GM13977 (cell line): ENCODE data around the gene HSP90AA1.
"Not testable (repeated sequence)": the region's sequence is repeated elsewhere in the genome, so short reads cannot be mapped to it uniquely, and the experiment has no call there.

Experiments used
- DNase-seq: peaks from one replicate; pipeline ENCODE4 v3.0.0; 2012; ENCODE audit warnings: low spot score
- CTCF ChIP-seq: IDR thresholded peaks from 2 replicates; pipeline ENCODE4 v1.5.1; 2012; ENCODE audit warnings: mild to moderate bottlenecking, control low read depth; ENCODE audit not compliant: insufficient read depth; ENCODE audit errors: extremely low read depth, missing control alignments
- in situ Hi-C: fragments of 300-500 bp; cut with MboI; formaldehyde crosslinking; loops from one replicate; pipeline ENCODE4 v1.12.0; 2022; ENCODE audit warnings: low sequenced_read_pairs, low pct_unique_long_range_greater_than_20kb, mixed read lengths, inconsistent platforms; ENCODE audit not compliant: unreplicated experiment

Gene HSP90AA1

GRCh38 chr14:102121567-102121966 lies 34.7 kb upstream of the HSP90AA1 start:
- TF ChIP-seq CTCF: no peak
- no peak for DNase-seq
- in situ Hi-C loops: no loop called here

- TF ChIP-seq CTCF: no peak
- in situ Hi-C loops: no loop called here
- DNase-seq: no peak
Measured at GRCh38 chr14:102120888-102121287, 34.0 kb upstream of the HSP90AA1 start.

- TF ChIP-seq CTCF: no peak
- in situ Hi-C loops: no loop called here
- DNase-seq: no peak
Measured at GRCh38 chr14:102117852-102118251, 31.0 kb upstream of the HSP90AA1 start.

GRCh38 chr14:102116361-102117180 lies 29.7 kb upstream of the HSP90AA1 start:
- in situ Hi-C loops: no loop called here
- DNase-seq: no peak
- TF ChIP-seq CTCF: no peak

GRCh38 chr14:102111101-102111500 lies 24.3 kb upstream of the HSP90AA1 start:
- DNase-seq: no peak
- no peak for TF ChIP-seq CTCF
- in situ Hi-C loops: no loop called here

GRCh38 chr14:102109332-102109731 lies 22.5 kb upstream of the HSP90AA1 start:
- DNase-seq, in situ Hi-C loops: not testable (repeated sequence)

- in situ Hi-C loops: no loop called here
- no peak for DNase-seq
- TF ChIP-seq CTCF: no peak
Measured at GRCh38 chr14:102105369-102105768, 18.5 kb upstream of the HSP90AA1 start.
